Astrocyte of the spinal cord (primary cell): ENCODE measurements around the gene POP4.

Experiments used
- DNase-seq: peaks from one replicate; pipeline ENCODE4 v3.0.0; 2011; ENCODE audit warnings: low read depth, low spot score
- H3K4me3 ChIP-seq: 2 replicates; pipeline ENCODE4 v1.5.1; 2011; ENCODE audit warnings: low read depth, mild to moderate bottlenecking, low read length, moderate library complexity
- CTCF ChIP-seq: IDR thresholded peaks from 2 replicates; pipeline ENCODE4 v1.5.1; 2012; ENCODE audit warnings: low read depth, mild to moderate bottlenecking, low read length, inconsistent platforms
- in situ Hi-C: cut with HindIII; loops from 2 replicates; pipeline ENCODE4 v1.10.0; 2017; ENCODE audit warnings: low sequenced_read_pairs

The POP4 gene

GRCh38 chr19:29629836-29630534, 23.9 kb downstream of the POP4 start:
- H3K4me3 ChIP-seq, result no peak overlapping the region
- in situ Hi-C loops, result no loop called here
- TF ChIP-seq CTCF, result no peak
- DNase-seq, result no peak

- in situ Hi-C loops, result no loop called here
- DNase-seq, result no peak
- no peak for TF ChIP-seq CTCF
- no peak overlapping the region for H3K4me3 ChIP-seq
Observed at GRCh38 chr19:29630655-29631054, 24.6 kb downstream of the POP4 start.

- H3K4me3 ChIP-seq, result no peak overlapping the region
- no peak for DNase-seq
- TF ChIP-seq CTCF, result no peak
- in situ Hi-C loops, result no loop called here
Observed at GRCh38 chr19:29631450-29631849, 25.4 kb downstream of the POP4 start.

- in situ Hi-C loops, result no loop called here
- H3K4me3 ChIP-seq, result no peak overlapping the region
- DNase-seq, result no peak
- no peak for TF ChIP-seq CTCF
Observed at GRCh38 chr19:29634002-29634401, 27.9 kb downstream of the POP4 start.

GRCh38 chr19:29634423-29635130, 28.5 kb downstream of the POP4 start:
- no peak for DNase-seq
- H3K4me3 ChIP-seq, result no peak overlapping the region
- TF ChIP-seq CTCF, result no peak
- in situ Hi-C loops, result no loop called here

GRCh38 chr19:29635963-29636362, 29.9 kb downstream of the POP4 start:
- no peak for DNase-seq
- no peak overlapping the region for H3K4me3 ChIP-seq
- TF ChIP-seq CTCF, result no peak
- in situ Hi-C loops, result no loop called here
